Cerebellar cortex (tissue), 1 donor: ENCODE data around the gene CEP295NL.
"Not testable (repeated sequence)": the region's sequence is repeated elsewhere in the genome, so short reads cannot be mapped to it uniquely, and the experiment has no call there.

Source experiments
- DNase-seq: peaks from one replicate; pipeline ENCODE4 v3.0.0-alpha.2; 2015; ENCODE audit warnings: low spot score

Gene CEP295NL

GRCh38 chr17:78905116-78905515, 2.1 kb upstream of the CEP295NL start:
- no peak for DNase-seq

GRCh38 chr17:78904371-78904770, 1.4 kb upstream of the CEP295NL start:
- no peak for DNase-seq

GRCh38 chr17:78902231-78902630, 770 bp downstream of the CEP295NL start:
- not testable (repeated sequence) for DNase-seq

GRCh38 chr17:78901806-78902205, 1.2 kb downstream of the CEP295NL start:
- no peak for DNase-seq

GRCh38 chr17:78900816-78901215, 2.2 kb downstream of the CEP295NL start:
- DNase-seq: no peak

- no peak for DNase-seq
These were observed 3.4 kb downstream of the CEP295NL start for GRCh38 chr17:78899361-78900260.

GRCh38 chr17:78898947-78899346, 4.1 kb downstream of the CEP295NL start:
- DNase-seq: no peak

- no peak for DNase-seq
These were observed 4.7 kb downstream of the CEP295NL start for GRCh38 chr17:78898075-78898836.

GRCh38 chr17:78897664-78898047, 5.3 kb downstream of the CEP295NL start:
- DNase-seq: no peak

GRCh38 chr17:78896834-78897663, 6.0 kb downstream of the CEP295NL start:
- no peak for DNase-seq

- peak; percentile 38 for DNase-seq
These were observed 6.7 kb downstream of the CEP295NL start for GRCh38 chr17:78896091-78896833.

GRCh38 chr17:78895322-78895721, 7.7 kb downstream of the CEP295NL start:
- DNase-seq: no peak

- no peak for DNase-seq
These were observed 9.3 kb downstream of the CEP295NL start for GRCh38 chr17:78893684-78894083.

- no peak for DNase-seq
These were observed 10.0 kb downstream of the CEP295NL start for GRCh38 chr17:78892936-78893379.

- DNase-seq: no peak
These were observed 10.5 kb downstream of the CEP295NL start for GRCh38 chr17:78892520-78892919.

GRCh38 chr17:78892062-78892456, 10.9 kb downstream of the CEP295NL start:
- no peak for DNase-seq

GRCh38 chr17:78891406-78892061, 11.5 kb downstream of the CEP295NL start:
- DNase-seq: no peak

- no peak for DNase-seq
These were observed 12.5 kb downstream of the CEP295NL start for GRCh38 chr17:78890498-78890897.

- not testable (repeated sequence) for DNase-seq
These were observed 12.9 kb downstream of the CEP295NL start for GRCh38 chr17:78890096-78890495.

- no peak for DNase-seq
These were observed 13.5 kb downstream of the CEP295NL start for GRCh38 chr17:78889531-78889930.
